Pancreas (tissue), 10 donors: ENCODE data around the gene TBC1D10B. TPM values are rescaled to one million over a fixed set of nuclear protein-coding genes. Genes with fewer than 3 reads are reported as not detected.
A peak's percentile ranks its signal among the peaks of the same experiment; 100 is the strongest.

Source experiments
- ATAC-seq, 4 donors: fragments of 200-7000 bp; cut with Tn5 transposase; one replicate each; pipeline versions ENCODE4 v1.8.0 to v1.9.1; 2020; ENCODE audit warnings: mild to moderate bottlenecking in 4 of 4, moderate library complexity in 4 of 4
- DNase-seq, 6 donors: peaks; one replicate each; pipeline ENCODE4 v3.0.0-alpha.2; 2020
- FAIRE-seq: peaks from 2 replicates; lab custom pipeline; 2012; peaks lifted over from hg19 to GRCh38; lab: Jason Lieb, UNC
- H3K27ac ChIP-seq, 4 donors: fragments of 200-600 bp; sonication (generic); 1 replicate in 3 of 4; 2 replicates in 1 of 4; pipeline versions ENCODE4 v1.5.0 to v1.8.0; 2020
- H3K27me3 ChIP-seq, 4 donors: fragments of 200-600 bp; one replicate each; pipeline ENCODE4 v1.8.0; 2021
- H3K36me3 ChIP-seq, 3 donors: fragments of 200-600 bp; sonication (generic) in 1 of 3; one replicate each; pipeline versions ENCODE4 v1.5.0 to v1.8.0; 2020 to 2021
- H3K4me1 ChIP-seq, 3 donors: fragments of 200-600 bp; one replicate each; pipeline ENCODE4 v1.8.0; 2021
- H3K4me3 ChIP-seq, 4 donors: fragments of 200-600 bp; sonication (generic) in 2 of 4; one replicate each; pipeline versions ENCODE4 v1.5.0 to v1.8.0; 2020 to 2021
- H3K9me3 ChIP-seq, 4 donors: fragments of 200-600 bp; one replicate each; pipeline ENCODE4 v1.8.0; 2021
- CTCF ChIP-seq, 4 donors: fragments of 200-600 bp; sonication (generic) in 3 of 4; IDR thresholded peaks; one replicate each; pipeline versions ENCODE4 v1.5.0 to v1.8.0; 2021; ENCODE audit warnings: antibody characterized with exemption in 4 of 4
- WGBS, 2 donors: extraction: QIAGEN DNeasy Blood & Tissue Kit; methylation state at CpG; one replicate each; pipeline ENCODE4 v1.1.7; 2013; 5-methylcytosine and 5-hydroxymethylcytosine counted together
- intact Hi-C, 3 donors: fragments of 100-400 bp; cut with DNase I; formaldehyde crosslinking; loops; one replicate each; pipeline versions ENCODE4 v1.11.1 to v1.14.2; 2022
- polyA plus RNA-seq, 2 donors: library from polyadenylated mRNA; stranded (reverse); fragments of 200-250 nt; gene quantifications; one replicate each; pipeline ENCODE4 v1.2.3, GENCODE V29; 2013
- total RNA-seq, 6 donors: library from RNA; stranded (reverse); fragmentation: NEBNext Ultra II Directional in 4 of 6; extraction: Animal tissue kit (Norgen Biotek cat#: 25700) in 4 of 6; gene quantifications; one replicate each; pipeline versions ENCODE4 v1.2.1 to v1.2.4, GENCODE V29; 2021 to 2023
- donor health status: healthy with polysubstance abuse.
- donor health status: DM: no; HTN: no; CAD: no; lungs with moderate emphysema.
- donor health status: DM: no; HTN: no; CAD: no.
- donor health status: control.
- donor health status: control.
- donor health status: Bipolar disorder and iron deficiency.
- donor health status: DM: yes; HTN: yes; CAD: no.
- donor health status: DM: no; HTN: no; CAD: no.
- donor health status: DM: no; HTN: no; CAD: no.
- donor health status: DM: yes; HTN: yes; CAD: no.

Gene TBC1D10B
- total and polyA plus RNA-seq, 8 donors = 14.5 to 28.2 (median 15.6) TPM

DNA sequence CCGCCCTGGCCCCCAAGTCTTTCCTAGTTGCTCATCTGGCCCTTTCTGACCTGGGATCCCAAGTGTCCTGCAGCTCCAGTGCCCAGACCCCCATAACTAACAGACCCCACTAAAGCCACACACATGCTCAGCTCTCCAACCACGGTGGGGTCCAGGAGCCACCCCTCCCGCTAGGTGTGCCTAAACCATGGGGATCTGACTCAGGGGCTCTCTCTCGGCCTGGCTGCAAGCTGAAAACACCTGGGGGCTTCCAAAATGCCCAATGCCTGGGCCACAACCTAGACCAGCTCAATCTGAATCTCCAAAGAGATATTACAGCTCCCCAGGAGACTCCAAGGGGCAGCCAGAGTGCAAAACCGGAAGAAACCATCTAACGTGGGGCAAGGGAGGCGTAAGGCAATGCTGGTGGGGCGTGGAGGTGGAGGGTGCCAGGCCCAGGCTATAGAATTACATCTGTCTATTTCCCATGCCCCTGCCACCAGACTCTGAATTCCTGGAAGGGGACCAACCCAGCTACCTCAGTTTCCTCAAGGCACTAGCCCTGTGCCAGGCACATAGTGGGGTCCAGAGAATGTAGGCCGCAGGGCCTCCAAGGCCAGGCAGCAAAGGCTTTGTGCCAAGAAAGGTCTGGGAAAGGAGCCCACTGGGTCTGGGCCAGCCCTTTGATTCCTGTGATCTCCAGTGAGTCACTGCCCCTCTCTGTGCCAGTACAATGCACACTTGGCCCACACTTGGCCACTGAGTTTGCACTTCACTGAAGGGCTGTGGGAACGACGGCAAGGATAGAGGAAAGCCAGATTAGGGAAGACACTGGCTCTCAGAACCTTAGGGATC is 18.5 kb downstream of the TBC1D10B start:
- FAIRE-seq = no peak
- H3K4me1 ChIP-seq = peaks cover 9 to 31% (median 23%) of the 10 kb centered on the region in 3 donors
- no peaks in the 10 kb centered on the region for H3K9me3 ChIP-seq
- peaks cover 0 to 20% (median 12%) of the 10 kb centered on the region in 3 donors for H3K36me3 ChIP-seq
- intact Hi-C loops = no loop called here
- peak; percentile 83 to 96 (median 94) for DNase-seq
- peak overlapping the region; percentile 16 to 63 (median 34) for H3K27ac ChIP-seq
- WGBS, 2 donors = 54 to 56% methylated on average over 11 of the region's 11 CpGs
- TF ChIP-seq CTCF (IDR thresholded peaks at IDR 0.05) = no peak
- no peak overlapping the region for H3K4me3 ChIP-seq
- no peaks in the 10 kb centered on the region for H3K27me3 ChIP-seq
- ATAC-seq = peak; percentile 60 to 71 (median 70)

DNA sequence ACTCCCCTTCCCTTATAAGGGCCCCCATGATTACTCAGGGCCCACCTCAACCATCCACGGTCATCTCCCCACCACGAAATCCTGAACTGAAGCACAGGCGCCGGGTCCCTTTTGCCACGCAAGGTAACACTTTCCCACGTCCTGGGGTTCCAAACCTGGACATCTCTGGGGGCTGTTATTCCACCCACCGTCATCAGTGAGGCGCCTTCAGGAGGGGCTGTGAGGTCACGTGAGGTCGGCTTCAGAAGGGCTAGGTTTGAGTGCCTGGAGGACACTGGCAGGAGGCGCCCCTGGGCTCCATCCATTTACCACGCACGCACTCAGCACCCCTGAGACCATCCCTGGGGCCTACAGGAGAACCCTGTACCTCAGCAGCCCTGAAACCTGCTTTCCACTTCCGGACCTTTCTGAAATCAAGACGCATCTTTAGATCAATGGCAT is 19.3 kb downstream of the TBC1D10B start:
- WGBS, 2 donors = 91 to 92% methylated on average over 15 of the region's 15 CpGs
- Histone ChIP-seq H3K9me3 (no peaks in the 10 kb centered on the region), H3K36me3 (peaks cover 0 to 20% (median 12%) of the 10 kb centered on the region in 3 donors), H3K27ac (no peak overlapping the region), H3K4me3 (no peak overlapping the region), H3K27me3 (no peaks in the 10 kb centered on the region), H3K4me1 (peaks cover 9 to 28% (median 23%) of the 10 kb centered on the region in 3 donors)
- DNase-seq (peak in 2 of 6 donors; percentile 14 to 39), FAIRE-seq (no peak), ATAC-seq (no peak)
- TF ChIP-seq CTCF (IDR thresholded peaks at IDR 0.05) = no peak
- intact Hi-C loops = no loop called here

DNA sequence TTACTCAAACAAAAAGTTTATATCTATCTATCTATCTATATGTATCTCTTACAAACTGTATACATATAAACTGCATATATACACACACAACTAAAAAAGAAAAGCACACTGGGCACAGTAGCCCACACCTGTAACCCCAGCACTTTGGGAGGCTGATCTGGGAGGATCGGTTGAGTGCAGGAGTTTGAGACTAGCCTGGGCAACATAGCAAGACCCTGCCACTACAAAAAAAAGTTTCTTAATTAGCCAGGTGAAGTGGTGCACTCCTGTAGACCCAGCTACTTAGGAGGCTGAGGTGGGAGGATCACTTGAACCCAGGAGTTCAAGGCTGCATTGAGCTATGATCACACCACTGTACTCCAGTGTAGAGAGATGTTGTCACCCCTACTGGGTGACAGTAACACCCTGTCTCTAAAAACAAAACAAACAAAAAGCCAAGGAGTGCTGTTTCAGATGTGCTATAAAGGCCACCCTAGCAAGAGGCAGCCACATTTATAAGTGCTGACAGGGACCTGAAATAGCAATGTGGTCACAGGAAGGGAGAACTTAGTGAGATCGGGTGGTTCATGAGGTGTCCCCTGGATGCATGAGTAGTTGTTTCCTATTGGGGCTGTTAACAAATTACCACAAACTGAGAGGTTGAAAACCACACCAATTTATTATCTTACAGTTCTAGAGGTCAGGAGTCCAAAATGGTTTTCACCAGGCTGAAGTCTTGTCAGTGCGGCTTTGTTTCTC is 20.0 kb downstream of the TBC1D10B start:
- no peak overlapping the region for H3K27ac ChIP-seq
- ATAC-seq (no peak), FAIRE-seq (no peak)

GRCh38 chr16:30349675-30350074 is 20.6 kb downstream of the TBC1D10B start:
- 88 to 97% methylated on average over 3 of the region's 3 CpGs for WGBS, 2 donors
- no peaks in the 10 kb centered on the region for H3K9me3 ChIP-seq
- peaks cover 9 to 28% (median 23%) of the 10 kb centered on the region in 3 donors for H3K4me1 ChIP-seq
- TF ChIP-seq CTCF (IDR thresholded peaks at IDR 0.05) = no peak
- no peak overlapping the region for H3K27ac ChIP-seq
- no peak for ATAC-seq
- no peak overlapping the region for H3K4me3 ChIP-seq
- FAIRE-seq = no peak
- intact Hi-C loops = no loop called here
- peaks cover 0 to 20% (median 12%) of the 10 kb centered on the region in 3 donors for H3K36me3 ChIP-seq
- H3K27me3 ChIP-seq = no peaks in the 10 kb centered on the region
- DNase-seq = no peak

More for the DNA sequence above, 20.0 kb downstream of the TBC1D10B start:
- peaks cover 9 to 28% (median 23%) of the 10 kb centered on the region in 3 donors for H3K4me1 ChIP-seq
- H3K36me3 ChIP-seq = peaks cover 0 to 20% (median 12%) of the 10 kb centered on the region in 3 donors
- H3K4me3 ChIP-seq = no peak overlapping the region
- WGBS, 2 donors = 93 to 94% methylated on average over 3 of the region's 3 CpGs
- no peak for DNase-seq
- intact Hi-C loops = no loop called here
- H3K27me3 ChIP-seq = no peaks in the 10 kb centered on the region
- TF ChIP-seq CTCF (IDR thresholded peaks at IDR 0.05) = no peak
- H3K9me3 ChIP-seq = no peaks in the 10 kb centered on the region
